K562 (cell line): ENCODE data around the gene PRSS22. TPM values are rescaled to one million over a fixed set of nuclear protein-coding genes. Genes with fewer than 3 reads are reported as not detected.
A peak's percentile ranks its signal among the peaks of the same experiment; 100 is the strongest.

Source experiments
- BCL6 ChIP-seq: fragments of 250-450 bp; sonication (Bioruptor Pico); IDR thresholded peaks from 2 replicates; pipeline ENCODE4 v1.4.0; 2020
- BCOR ChIP-seq: fragments of 450-650 bp; IDR thresholded peaks from 2 replicates; pipeline ENCODE4 v1.6.1; 2016
- CLOCK ChIP-seq: fragments of 250-450 bp; sonication (Bioruptor Pico); IDR thresholded peaks from 2 replicates; pipeline ENCODE4 v1.4.0; 2020; ENCODE audit warnings: mild to moderate bottlenecking, moderate library complexity, borderline replicate concordance
- POLR2B ChIP-seq: fragments of 450-650 bp; IDR thresholded peaks from 2 replicates; pipeline ENCODE4 v1.6.1; 2018; ENCODE audit warnings: low read depth; ENCODE audit not compliant: partially characterized antibody
- SIX5 ChIP-seq, 2 experiments: IDR thresholded peaks; 2 replicates each; pipeline ENCODE4 v1.6.1; 2011; ENCODE audit warnings: low read length in 2 of 2, borderline replicate concordance in 1 of 2, low read depth in 1 of 2, mild to moderate bottlenecking in 1 of 2, moderate library complexity in 1 of 2; ENCODE audit not compliant: insufficient read depth in 1 of 2
- ZNF12 ChIP-seq: sonication (generic); formaldehyde crosslinking; IDR thresholded peaks from 2 replicates; pipeline ENCODE4 v1.4.0; 2020; ENCODE audit warnings: mild to moderate bottlenecking, missing genetic modification reagents
- ZNF232 ChIP-seq: sonication (generic); formaldehyde crosslinking; IDR thresholded peaks from 2 replicates; pipeline ENCODE4 v1.8.0; 2022; ENCODE audit warnings: mild to moderate bottlenecking, missing genetic modification reagents
- ZNF311 ChIP-seq: fragments of 250-450 bp; sonication (Bioruptor Pico); IDR thresholded peaks from 2 replicates; pipeline ENCODE4 v1.4.0; 2020; ENCODE audit warnings: mild to moderate bottlenecking, moderate library complexity
- ZNF785 ChIP-seq: fragments of 250-450 bp; sonication (Bioruptor Pico); IDR thresholded peaks from 2 replicates; pipeline ENCODE4 v1.4.0; 2020; ENCODE audit warnings: mild to moderate bottlenecking
- polyA plus RNA-seq, 8 experiments: library from polyadenylated mRNA; depleted of rRNA in 4 of 8; stranded (reverse) in 5 of 8; unstranded in 3 of 8; fragments of >200 nt; fragmentation: Nextera tagmentation in 2 of 8; fragmentation: Illumina TruSeq in 1 of 8; extraction: Ambion mirVana in 2 of 8; extraction: Trizol in 1 of 8; gene quantifications; 2 replicates each; pipeline versions ENCODE4 v1.2.1 to v1.2.3, GENCODE V29; 2011 to 2014; ENCODE audit warnings: inconsistent platforms in 1 of 8, missing spikeins in 1 of 8
- total RNA-seq, 7 experiments: library from RNA; depleted of rRNA in 6 of 7; stranded (reverse); fragments of >200 nt in 6 of 7; fragmentation: Illumina TruSeq in 2 of 7; extraction: Trizol in 2 of 7; gene quantifications; 2 replicates each; pipeline versions ENCODE4 v1.2.1 to v1.2.3, GENCODE V29; 2011 to 2021; ENCODE audit warnings: low replicate concordance in 1 of 7
- TF ChIP-seq, protein P1 (sequence below): fragments of 450-650 bp; formaldehyde crosslinking; IDR thresholded peaks from 2 replicates; pipeline ENCODE4 v1.4.0; 2020; ENCODE audit warnings: mild to moderate bottlenecking, moderate library complexity
- TF ChIP-seq, protein P2 (sequence below): fragments of 250-450 bp; sonication (Bioruptor Pico); IDR thresholded peaks from 2 replicates; pipeline ENCODE4 v1.6.1; 2021; ENCODE audit warnings: mild to moderate bottlenecking
- TF ChIP-seq, protein P3 (sequence below): fragments of 250-450 bp; sonication (Bioruptor Pico); IDR thresholded peaks from 2 replicates; pipeline ENCODE4 v1.5.1; 2021; ENCODE audit warnings: mild to moderate bottlenecking
- TF ChIP-seq, protein P4 (sequence below): sonication (generic); formaldehyde crosslinking; IDR thresholded peaks from 2 replicates; pipeline ENCODE4 v1.8.0; 2022; ENCODE audit warnings: mild to moderate bottlenecking, missing genetic modification reagents
- TF ChIP-seq, protein P5 (sequence below): sonication (generic); formaldehyde crosslinking; IDR thresholded peaks from 2 replicates; pipeline ENCODE4 v1.9.0; 2022; ENCODE audit warnings: mild to moderate bottlenecking, missing genetic modification reagents

Gene PRSS22
- total and polyA plus RNA-seq, 9 of the 15 experiments (the other 6 are each of a cell fraction or from before 2014, with no cell fraction given), result 0.13 to 0.42 TPM; not detected in 7

DNA sequence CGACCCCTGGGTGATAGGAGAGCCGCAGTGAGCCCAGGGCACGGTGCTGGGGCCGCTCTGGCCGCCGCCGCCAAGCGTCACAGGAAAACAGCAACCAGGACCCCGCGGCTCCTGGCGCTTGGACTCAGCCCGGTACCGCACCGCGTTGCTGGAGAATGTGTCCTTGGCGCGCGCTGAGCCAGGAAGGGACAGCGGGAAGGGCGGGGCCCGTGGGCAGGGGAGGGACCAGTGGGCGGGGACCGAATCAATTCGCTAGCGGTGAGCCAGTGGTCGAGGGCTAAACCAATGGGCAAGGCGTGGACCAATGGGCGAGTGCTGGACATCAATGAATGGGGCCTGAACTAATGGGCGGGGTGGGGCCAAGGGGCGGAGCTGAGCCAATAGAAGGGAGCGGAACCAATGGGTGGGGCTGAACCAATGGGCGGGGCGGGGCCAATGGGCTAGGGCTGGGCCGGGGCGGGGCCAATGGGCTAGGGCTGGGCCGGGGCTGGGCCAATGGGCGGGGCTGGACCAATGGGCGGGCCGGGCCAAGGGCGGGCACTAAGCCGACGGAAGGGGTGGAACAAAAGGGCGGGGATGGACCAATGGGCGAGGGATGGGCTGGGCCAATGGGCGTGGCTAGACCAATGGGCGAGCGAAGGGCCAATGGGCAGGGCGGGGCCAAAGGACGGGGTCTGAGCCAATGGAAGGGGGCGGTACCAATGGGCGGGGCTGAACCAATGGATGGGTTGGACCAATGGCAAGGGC, 47.4 kb upstream of the PRSS22 start (continued):
- TF ChIP-seq, protein P1, sequence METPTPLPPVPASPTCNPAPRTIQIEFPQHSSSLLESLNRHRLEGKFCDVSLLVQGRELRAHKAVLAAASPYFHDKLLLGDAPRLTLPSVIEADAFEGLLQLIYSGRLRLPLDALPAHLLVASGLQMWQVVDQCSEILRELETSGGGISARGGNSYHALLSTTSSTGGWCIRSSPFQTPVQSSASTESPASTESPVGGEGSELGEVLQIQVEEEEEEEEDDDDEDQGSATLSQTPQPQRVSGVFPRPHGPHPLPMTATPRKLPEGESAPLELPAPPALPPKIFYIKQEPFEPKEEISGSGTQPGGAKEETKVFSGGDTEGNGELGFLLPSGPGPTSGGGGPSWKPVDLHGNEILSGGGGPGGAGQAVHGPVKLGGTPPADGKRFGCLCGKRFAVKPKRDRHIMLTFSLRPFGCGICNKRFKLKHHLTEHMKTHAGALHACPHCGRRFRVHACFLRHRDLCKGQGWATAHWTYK (CRISPR knock-in tag), result no peak
- TF ChIP-seq ZNF785 (CRISPR knock-in tag), result no peak
- TF ChIP-seq, protein P2, sequence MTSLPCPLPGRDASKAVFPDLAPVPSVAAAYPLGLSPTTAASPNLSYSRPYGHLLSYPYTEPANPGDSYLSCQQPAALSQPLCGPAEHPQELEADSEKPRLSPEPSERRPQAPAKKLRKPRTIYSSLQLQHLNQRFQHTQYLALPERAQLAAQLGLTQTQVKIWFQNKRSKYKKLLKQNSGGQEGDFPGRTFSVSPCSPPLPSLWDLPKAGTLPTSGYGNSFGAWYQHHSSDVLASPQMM (CRISPR knock-in tag), result no peak
- TF ChIP-seq ZNF232 (CRISPR knock-in tag), result no peak; the same call in 1 of the 2 replicates
- TF ChIP-seq POLR2B, result peak; percentile 99
- TF ChIP-seq, protein P3, sequence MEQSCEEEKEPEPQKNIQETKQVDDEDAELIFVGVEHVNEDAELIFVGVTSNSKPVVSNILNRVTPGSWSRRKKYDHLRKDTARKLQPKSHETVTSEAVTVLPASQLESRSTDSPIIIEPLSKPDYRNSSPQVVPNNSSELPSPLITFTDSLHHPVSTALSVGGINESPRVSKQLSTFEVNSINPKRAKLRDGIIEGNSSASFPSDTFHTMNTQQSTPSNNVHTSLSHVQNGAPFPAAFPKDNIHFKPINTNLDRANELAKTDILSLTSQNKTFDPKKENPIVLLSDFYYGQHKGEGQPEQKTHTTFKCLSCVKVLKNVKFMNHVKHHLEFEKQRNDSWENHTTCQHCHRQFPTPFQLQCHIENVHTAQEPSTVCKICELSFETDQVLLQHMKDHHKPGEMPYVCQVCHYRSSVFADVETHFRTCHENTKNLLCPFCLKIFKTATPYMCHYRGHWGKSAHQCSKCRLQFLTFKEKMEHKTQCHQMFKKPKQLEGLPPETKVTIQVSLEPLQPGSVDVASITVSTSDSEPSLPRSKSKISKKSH (CRISPR knock-in tag), result no peak
- TF ChIP-seq BCL6 (CRISPR knock-in tag), result no peak
- TF ChIP-seq CLOCK (CRISPR knock-in tag), result no peak
- TF ChIP-seq, protein P4, sequence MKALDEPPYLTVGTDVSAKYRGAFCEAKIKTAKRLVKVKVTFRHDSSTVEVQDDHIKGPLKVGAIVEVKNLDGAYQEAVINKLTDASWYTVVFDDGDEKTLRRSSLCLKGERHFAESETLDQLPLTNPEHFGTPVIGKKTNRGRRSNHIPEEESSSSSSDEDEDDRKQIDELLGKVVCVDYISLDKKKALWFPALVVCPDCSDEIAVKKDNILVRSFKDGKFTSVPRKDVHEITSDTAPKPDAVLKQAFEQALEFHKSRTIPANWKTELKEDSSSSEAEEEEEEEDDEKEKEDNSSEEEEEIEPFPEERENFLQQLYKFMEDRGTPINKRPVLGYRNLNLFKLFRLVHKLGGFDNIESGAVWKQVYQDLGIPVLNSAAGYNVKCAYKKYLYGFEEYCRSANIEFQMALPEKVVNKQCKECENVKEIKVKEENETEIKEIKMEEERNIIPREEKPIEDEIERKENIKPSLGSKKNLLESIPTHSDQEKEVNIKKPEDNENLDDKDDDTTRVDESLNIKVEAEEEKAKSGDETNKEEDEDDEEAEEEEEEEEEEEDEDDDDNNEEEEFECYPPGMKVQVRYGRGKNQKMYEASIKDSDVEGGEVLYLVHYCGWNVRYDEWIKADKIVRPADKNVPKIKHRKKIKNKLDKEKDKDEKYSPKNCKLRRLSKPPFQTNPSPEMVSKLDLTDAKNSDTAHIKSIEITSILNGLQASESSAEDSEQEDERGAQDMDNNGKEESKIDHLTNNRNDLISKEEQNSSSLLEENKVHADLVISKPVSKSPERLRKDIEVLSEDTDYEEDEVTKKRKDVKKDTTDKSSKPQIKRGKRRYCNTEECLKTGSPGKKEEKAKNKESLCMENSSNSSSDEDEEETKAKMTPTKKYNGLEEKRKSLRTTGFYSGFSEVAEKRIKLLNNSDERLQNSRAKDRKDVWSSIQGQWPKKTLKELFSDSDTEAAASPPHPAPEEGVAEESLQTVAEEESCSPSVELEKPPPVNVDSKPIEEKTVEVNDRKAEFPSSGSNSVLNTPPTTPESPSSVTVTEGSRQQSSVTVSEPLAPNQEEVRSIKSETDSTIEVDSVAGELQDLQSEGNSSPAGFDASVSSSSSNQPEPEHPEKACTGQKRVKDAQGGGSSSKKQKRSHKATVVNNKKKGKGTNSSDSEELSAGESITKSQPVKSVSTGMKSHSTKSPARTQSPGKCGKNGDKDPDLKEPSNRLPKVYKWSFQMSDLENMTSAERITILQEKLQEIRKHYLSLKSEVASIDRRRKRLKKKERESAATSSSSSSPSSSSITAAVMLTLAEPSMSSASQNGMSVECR (CRISPR knock-in tag), result no peak; the same call in 1 of the 2 replicates
- TF ChIP-seq, protein P5, sequence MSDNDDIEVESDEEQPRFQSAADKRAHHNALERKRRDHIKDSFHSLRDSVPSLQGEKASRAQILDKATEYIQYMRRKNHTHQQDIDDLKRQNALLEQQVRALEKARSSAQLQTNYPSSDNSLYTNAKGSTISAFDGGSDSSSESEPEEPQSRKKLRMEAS (CRISPR knock-in tag), result peak; percentile 56; the same call in 1 of the 2 replicates
- no peak for TF ChIP-seq SIX5 (IDR thresholded peaks at IDR 0.05; ENCODE audit: borderline replicate concordance in 1 of 2, insufficient read depth in 1 of 2, low read depth in 1 of 2, low read length in 2 of 2)
- TF ChIP-seq ZNF311 (CRISPR knock-in tag), result no peak
- TF ChIP-seq ZNF12 (CRISPR knock-in tag), result no peak
- no peak for TF ChIP-seq BCOR
